ENCODE measurements around the gene CYTH2.

The CYTH2 gene

GRCh38 chr19:48474084-48474592, 5.0 kb downstream of the CYTH2 start:
- FAIRE-seq (no peak), DNase-seq (ENCODE audit: insufficient read length, low spot score) (no peak)
- TF ChIP-seq POU2F2 (IDR thresholded peaks at IDR 0.05; ENCODE audit: low read depth, low read length) (no peak), POLR2AphosphoS5 (IDR thresholded peaks at IDR 0.05; ENCODE audit: low read depth, low read length) (no peak; the same call in 1 of the 2 replicates), TAF1 (IDR thresholded peaks at IDR 0.05; ENCODE audit: low read depth, low read length) (no peak), POLR2A (IDR thresholded peaks at IDR 0.05; ENCODE audit: low read depth, low read length) (no peak), SPI1 (IDR thresholded peaks at IDR 0.05; ENCODE audit: low read depth, low read length) (no peak), PAX5 (IDR thresholded peaks at IDR 0.05; ENCODE audit: insufficient read depth, low read length, severe bottlenecking) (no peak)

DNA sequence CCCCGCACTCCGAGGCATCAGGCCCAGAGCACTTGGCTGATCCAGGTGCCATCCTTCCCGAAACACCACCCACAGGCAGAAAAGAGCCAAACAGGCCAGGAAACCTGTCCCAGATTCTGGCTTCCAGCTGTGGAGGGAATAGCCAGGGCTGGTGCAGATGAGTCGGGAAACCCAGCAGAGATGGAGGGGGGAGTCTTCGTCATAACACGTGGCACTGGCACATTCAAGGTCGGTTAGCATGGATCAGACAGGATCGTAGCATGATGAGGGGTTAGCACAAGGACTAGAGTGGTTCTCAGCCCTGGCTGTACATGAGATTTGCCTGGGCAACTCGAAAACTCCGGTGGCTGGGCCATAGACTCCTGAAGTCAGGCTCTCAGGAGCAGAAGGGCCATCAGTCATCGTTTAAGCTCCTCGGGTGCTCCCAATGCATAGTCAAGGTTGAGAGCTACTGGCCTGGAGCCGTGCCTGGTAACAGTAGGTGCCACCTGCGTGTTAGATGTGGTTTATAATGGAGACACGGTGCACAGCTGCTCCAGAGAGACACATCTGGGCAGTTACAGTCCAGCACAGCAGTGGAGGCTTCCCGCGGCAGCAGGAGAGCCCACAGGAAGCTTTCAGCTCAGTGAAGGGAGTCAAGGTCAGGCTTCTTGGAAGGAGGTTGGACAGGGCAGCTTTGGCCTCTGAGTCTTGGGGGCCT, 6.3 kb downstream of the CYTH2 start:
- TF ChIP-seq POLR2AphosphoS5 (IDR thresholded peaks at IDR 0.05; ENCODE audit: low read depth, low read length) (no peak), POLR2A (IDR thresholded peaks at IDR 0.05; ENCODE audit: low read depth, low read length) (no peak), POU2F2 (IDR thresholded peaks at IDR 0.05; ENCODE audit: low read depth, low read length) (no peak), SPI1 (IDR thresholded peaks at IDR 0.05; ENCODE audit: low read depth, low read length) (no peak), PAX5 (IDR thresholded peaks at IDR 0.05; ENCODE audit: insufficient read depth, low read length, severe bottlenecking) (no peak), TAF1 (IDR thresholded peaks at IDR 0.05; ENCODE audit: low read depth, low read length) (no peak)
- FAIRE-seq, result no peak
- no peak for DNase-seq (ENCODE audit: insufficient read length, low spot score)

DNA sequence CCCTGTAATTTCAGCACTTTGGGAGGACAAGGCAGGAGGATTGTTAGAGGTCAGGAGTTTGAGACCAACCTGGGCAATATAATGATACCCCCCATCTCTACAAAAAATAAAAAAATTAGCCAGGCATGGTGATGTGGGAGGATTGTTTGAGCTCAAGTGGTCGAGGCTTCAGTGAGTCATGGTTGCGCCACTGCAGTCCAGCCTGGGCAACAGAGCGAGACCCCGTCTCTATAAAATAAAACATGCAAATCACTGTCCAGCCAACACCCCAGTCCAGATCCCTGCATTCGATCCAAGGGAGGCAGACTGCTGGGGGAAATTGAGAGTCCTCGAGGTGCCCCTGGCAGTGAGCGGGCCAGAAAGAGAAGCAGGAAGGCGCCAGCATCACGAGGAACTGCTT, 7.0 kb downstream of the CYTH2 start:
- no peak for TF ChIP-seq TAF1 (IDR thresholded peaks at IDR 0.05; ENCODE audit: low read depth, low read length)
- no peak for TF ChIP-seq PAX5 (IDR thresholded peaks at IDR 0.05; ENCODE audit: insufficient read depth, low read length, severe bottlenecking)
- TF ChIP-seq POLR2A (IDR thresholded peaks at IDR 0.05; ENCODE audit: low read depth, low read length), result no peak
- TF ChIP-seq POLR2AphosphoS5 (IDR thresholded peaks at IDR 0.05; ENCODE audit: low read depth, low read length), result no peak
- TF ChIP-seq SPI1 (IDR thresholded peaks at IDR 0.05; ENCODE audit: low read depth, low read length), result no peak
- no peak for TF ChIP-seq POU2F2 (IDR thresholded peaks at IDR 0.05; ENCODE audit: low read depth, low read length)
- no peak for DNase-seq (ENCODE audit: insufficient read length, low spot score)
- no peak for FAIRE-seq

GRCh38 chr19:48477067-48477685, 8.0 kb downstream of the CYTH2 start:
- no peak for DNase-seq (ENCODE audit: insufficient read length, low spot score)
- TF ChIP-seq POU2F2 (IDR thresholded peaks at IDR 0.05; ENCODE audit: low read depth, low read length) (no peak), POLR2A (IDR thresholded peaks at IDR 0.05; ENCODE audit: low read depth, low read length) (no peak), PAX5 (IDR thresholded peaks at IDR 0.05; ENCODE audit: insufficient read depth, low read length, severe bottlenecking) (no peak), POLR2AphosphoS5 (IDR thresholded peaks at IDR 0.05; ENCODE audit: low read depth, low read length) (no peak), SPI1 (IDR thresholded peaks at IDR 0.05; ENCODE audit: low read depth, low read length) (no peak), TAF1 (IDR thresholded peaks at IDR 0.05; ENCODE audit: low read depth, low read length) (no peak)
- FAIRE-seq, result no peak

DNA sequence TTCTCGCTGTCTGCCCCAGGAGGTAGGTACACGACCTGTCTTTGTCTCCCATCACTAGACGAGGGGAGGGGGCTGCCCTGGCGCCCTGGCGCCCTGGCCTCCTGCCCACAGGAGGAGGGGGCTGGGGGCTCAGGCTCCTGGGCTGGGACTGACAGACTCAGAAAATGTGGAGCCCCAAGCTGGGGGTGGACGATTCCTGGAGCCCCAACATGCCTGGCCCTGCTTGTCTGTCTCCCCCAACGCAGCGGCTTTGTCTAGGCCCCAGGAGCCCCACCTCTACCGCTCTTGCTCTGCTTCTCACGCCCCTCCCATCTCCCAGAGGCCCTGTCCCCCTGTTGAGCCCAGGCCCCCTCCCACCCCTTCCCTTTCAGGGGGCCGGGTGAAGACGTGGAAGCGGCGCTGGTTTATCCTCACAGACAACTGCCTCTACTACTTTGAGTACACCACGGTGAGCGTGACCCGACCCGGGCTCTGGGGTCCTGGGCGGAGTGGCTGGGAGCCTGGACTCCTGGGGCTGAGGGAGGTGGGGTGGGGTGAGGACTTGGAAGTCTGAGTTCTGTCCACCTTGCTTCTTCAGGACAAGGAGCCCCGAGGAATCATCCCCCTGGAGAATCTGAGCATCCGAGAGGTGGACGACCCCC, 8.6 kb downstream of the CYTH2 start:
- FAIRE-seq (no peak), DNase-seq (ENCODE audit: insufficient read length, low spot score) (no peak)
- TF ChIP-seq POLR2AphosphoS5 (IDR thresholded peaks at IDR 0.05; ENCODE audit: low read depth, low read length) (no peak), SPI1 (IDR thresholded peaks at IDR 0.05; ENCODE audit: low read depth, low read length) (no peak), TAF1 (IDR thresholded peaks at IDR 0.05; ENCODE audit: low read depth, low read length) (no peak), POLR2A (IDR thresholded peaks at IDR 0.05; ENCODE audit: low read depth, low read length) (no peak), PAX5 (IDR thresholded peaks at IDR 0.05; ENCODE audit: insufficient read depth, low read length, severe bottlenecking) (no peak), POU2F2 (IDR thresholded peaks at IDR 0.05; ENCODE audit: low read depth, low read length) (no peak)

GRCh38 chr19:48478339-48479256, 9.4 kb downstream of the CYTH2 start:
- DNase-seq (ENCODE audit: insufficient read length, low spot score) (no peak), FAIRE-seq (no peak)
- no peak for TF ChIP-seq SPI1 (IDR thresholded peaks at IDR 0.05; ENCODE audit: low read depth, low read length)

- TF ChIP-seq PAX5 (IDR thresholded peaks at IDR 0.05; ENCODE audit: insufficient read depth, low read length, severe bottlenecking) (no peak), POLR2A (IDR thresholded peaks at IDR 0.05; ENCODE audit: low read depth, low read length) (no peak), TAF1 (IDR thresholded peaks at IDR 0.05; ENCODE audit: low read depth, low read length) (no peak), SPI1 (IDR thresholded peaks at IDR 0.05; ENCODE audit: low read depth, low read length) (no peak), POU2F2 (IDR thresholded peaks at IDR 0.05; ENCODE audit: low read depth, low read length) (no peak), POLR2AphosphoS5 (IDR thresholded peaks at IDR 0.05; ENCODE audit: low read depth, low read length) (no peak)
- DNase-seq (ENCODE audit: insufficient read length, low spot score) (no peak), FAIRE-seq (no peak)
Measured at GRCh38 chr19:48479686-48480085, 10.5 kb downstream of the CYTH2 start.

DNA sequence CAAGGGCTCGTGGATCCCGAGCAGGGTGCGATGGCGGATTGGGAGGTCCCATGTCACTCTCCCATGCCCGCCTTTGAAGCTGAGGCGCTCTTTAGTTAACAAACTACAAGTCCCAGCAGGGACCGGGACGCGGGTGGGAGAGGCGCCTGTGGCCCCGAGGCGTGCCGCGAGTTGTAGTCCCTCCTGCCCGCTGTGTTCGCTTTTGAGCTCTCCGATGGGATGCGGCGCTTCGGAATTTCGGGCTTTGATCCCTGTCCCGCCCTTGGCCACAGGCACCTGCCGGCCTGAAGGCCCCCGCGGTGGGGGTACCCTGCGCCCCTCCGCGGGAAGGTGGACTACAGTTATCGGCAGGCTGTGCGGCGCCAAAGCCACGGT, 11.0 kb downstream of the CYTH2 start:
- FAIRE-seq, result no peak
- TF ChIP-seq POLR2AphosphoS5 (IDR thresholded peaks at IDR 0.05; ENCODE audit: low read depth, low read length) (no peak), POU2F2 (IDR thresholded peaks at IDR 0.05; ENCODE audit: low read depth, low read length) (no peak), POLR2A (IDR thresholded peaks at IDR 0.05; ENCODE audit: low read depth, low read length) (no peak), SPI1 (IDR thresholded peaks at IDR 0.05; ENCODE audit: low read depth, low read length) (no peak), PAX5 (IDR thresholded peaks at IDR 0.05; ENCODE audit: insufficient read depth, low read length, severe bottlenecking) (no peak)

More for the DNA sequence above, 11.0 kb downstream of the CYTH2 start:
- no peak for DNase-seq (ENCODE audit: insufficient read length, low spot score)
